ENCODE data around the gene ZPBP.
"Not testable (repeated sequence)": the region's sequence is repeated elsewhere in the genome, so short reads cannot be mapped to it uniquely, and the experiment has no call there.

Gene ZPBP

GRCh38 chr7:50092579-50093491, at the start of gene ZPBP:
Gene ZPBP (minus strand): TSS chr7:50093246. CDS start chr7:50093194, 52 bp downstream.
- DNase-seq: peak; percentile 24

- DNase-seq: no peak
Measured at GRCh38 chr7:50142425-50143017, 49.5 kb upstream of the ZPBP start.

- no peak for DNase-seq
Measured at GRCh38 chr7:50141854-50142253, 48.8 kb upstream of the ZPBP start.

- DNase-seq: no peak
Measured at GRCh38 chr7:50141131-50141530, 48.1 kb upstream of the ZPBP start.

GRCh38 chr7:50140688-50141087, 47.6 kb upstream of the ZPBP start:
- DNase-seq: no peak

GRCh38 chr7:50138101-50138500, 45.1 kb upstream of the ZPBP start:
- DNase-seq: no peak

GRCh38 chr7:50125766-50126165, 32.7 kb upstream of the ZPBP start:
- no peak for DNase-seq

- DNase-seq: no peak
Measured at GRCh38 chr7:50121286-50121685, 28.2 kb upstream of the ZPBP start.

- DNase-seq: no peak
Measured at GRCh38 chr7:50119815-50120637, 27.0 kb upstream of the ZPBP start.

GRCh38 chr7:50112250-50112649, 19.2 kb upstream of the ZPBP start:
- no peak for DNase-seq

- no peak for DNase-seq
Measured at GRCh38 chr7:50101873-50102272, 8.8 kb upstream of the ZPBP start.

- no peak for DNase-seq
Measured at GRCh38 chr7:50095634-50096033, 2.6 kb upstream of the ZPBP start.

- DNase-seq: no peak
Measured at GRCh38 chr7:50088463-50089129, 4.5 kb downstream of the ZPBP start.

- no peak for DNase-seq
Measured at GRCh38 chr7:50085344-50085743, 7.7 kb downstream of the ZPBP start.

- no peak for DNase-seq
Measured at GRCh38 chr7:50073093-50073492, 20.0 kb downstream of the ZPBP start.

- peak; percentile 16 for DNase-seq
Measured at GRCh38 chr7:50069613-50070012, 23.4 kb downstream of the ZPBP start.

GRCh38 chr7:50068850-50069551, 24.0 kb downstream of the ZPBP start:
- DNase-seq: peak; percentile 47

- peak; percentile 1 for DNase-seq
Measured at GRCh38 chr7:50068026-50068425, 25.0 kb downstream of the ZPBP start.

GRCh38 chr7:50062951-50063350, 30.1 kb downstream of the ZPBP start:
- no peak for DNase-seq

- DNase-seq: no peak
Measured at GRCh38 chr7:50056131-50056530, 36.9 kb downstream of the ZPBP start.

- no peak for DNase-seq
Measured at GRCh38 chr7:50047716-50048115, 45.3 kb downstream of the ZPBP start.

- DNase-seq: not testable (repeated sequence)
Measured at GRCh38 chr7:50041165-50041564, 51.9 kb downstream of the ZPBP start.
